CD4-positive, alpha-beta T cell treated with Interleukin-4 for 1 hour (primary cell): ENCODE data around the gene KHK.
A peak's percentile ranks its signal among the peaks of the same experiment; 100 is the strongest.
"Not testable (repeated sequence)": the region's sequence is repeated elsewhere in the genome, so short reads cannot be mapped to it uniquely, and the experiment has no call there.

ENCODE experiments used
- DNase-seq, 2 donors: peaks; one replicate each; pipeline ENCODE4 v3.0.0-alpha.2; 2020 to 2022

The KHK gene

DNA sequence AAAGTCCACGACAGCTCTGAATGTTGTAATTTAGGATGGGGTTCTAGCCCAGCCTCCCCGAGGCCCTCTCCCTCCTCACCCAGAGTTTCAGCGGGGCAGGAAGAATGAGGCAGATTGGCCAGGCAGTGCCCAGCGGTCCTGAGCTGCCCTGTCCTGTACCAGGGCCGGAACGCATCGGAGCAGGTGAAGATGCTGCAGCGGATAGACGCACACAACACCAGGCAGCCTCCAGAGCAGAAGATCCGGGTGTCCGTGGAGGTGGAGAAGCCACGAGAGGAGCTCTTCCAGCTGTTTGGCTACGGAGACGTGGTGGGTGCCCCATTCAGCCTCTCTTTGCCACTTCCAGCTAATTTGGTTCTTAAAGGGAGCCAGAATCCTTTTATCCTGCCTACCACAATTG lies 10.8 kb downstream of the KHK start:
- no peak for DNase-seq

DNA sequence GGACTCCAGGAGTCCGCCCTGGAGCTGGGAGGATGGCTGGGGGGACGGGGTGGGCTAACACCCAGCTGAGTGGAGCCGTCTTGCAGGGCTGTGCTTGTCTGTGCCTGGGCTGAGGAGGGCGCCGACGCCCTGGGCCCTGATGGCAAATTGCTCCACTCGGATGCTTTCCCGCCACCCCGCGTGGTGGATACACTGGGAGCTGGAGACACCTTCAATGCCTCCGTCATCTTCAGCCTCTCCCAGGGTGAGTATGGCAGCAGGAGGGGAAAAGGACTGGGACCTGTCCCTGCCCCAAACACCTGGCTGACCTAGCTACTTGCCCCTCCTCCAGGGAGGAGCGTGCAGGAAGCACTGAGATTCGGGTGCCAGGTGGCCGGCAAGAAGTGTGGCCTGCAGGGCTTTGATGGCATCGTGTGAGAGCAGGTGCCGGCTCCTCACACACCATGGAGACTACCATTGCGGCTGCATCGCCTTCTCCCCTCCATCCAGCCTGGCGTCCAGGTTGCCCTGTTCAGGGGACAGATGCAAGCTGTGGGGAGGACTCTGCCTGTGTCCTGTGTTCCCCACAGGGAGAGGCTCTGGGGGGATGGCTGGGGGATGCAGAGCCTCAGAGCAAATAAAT lies 12.9 kb downstream of the KHK start:
- DNase-seq: no peak

DNA sequence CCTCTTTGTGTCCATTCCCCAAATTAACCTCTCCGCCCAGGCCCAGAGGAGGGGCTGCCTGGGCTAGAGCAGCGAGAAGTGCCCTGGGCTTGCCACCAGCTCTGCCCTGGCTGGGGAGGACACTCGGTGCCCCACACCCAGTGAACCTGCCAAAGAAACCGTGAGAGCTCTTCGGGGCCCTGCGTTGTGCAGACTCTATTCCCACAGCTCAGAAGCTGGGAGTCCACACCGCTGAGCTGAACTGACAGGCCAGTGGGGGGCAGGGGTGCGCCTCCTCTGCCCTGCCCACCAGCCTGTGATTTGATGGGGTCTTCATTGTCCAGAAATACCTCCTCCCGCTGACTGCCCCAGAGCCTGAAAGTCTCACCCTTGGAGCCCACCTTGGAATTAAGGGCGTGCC lies 13.5 kb downstream of the KHK start:
- no peak for DNase-seq

- no peak for DNase-seq
Observed at GRCh38 chr2:27102329-27102728, 15.8 kb downstream of the KHK start.

DNA sequence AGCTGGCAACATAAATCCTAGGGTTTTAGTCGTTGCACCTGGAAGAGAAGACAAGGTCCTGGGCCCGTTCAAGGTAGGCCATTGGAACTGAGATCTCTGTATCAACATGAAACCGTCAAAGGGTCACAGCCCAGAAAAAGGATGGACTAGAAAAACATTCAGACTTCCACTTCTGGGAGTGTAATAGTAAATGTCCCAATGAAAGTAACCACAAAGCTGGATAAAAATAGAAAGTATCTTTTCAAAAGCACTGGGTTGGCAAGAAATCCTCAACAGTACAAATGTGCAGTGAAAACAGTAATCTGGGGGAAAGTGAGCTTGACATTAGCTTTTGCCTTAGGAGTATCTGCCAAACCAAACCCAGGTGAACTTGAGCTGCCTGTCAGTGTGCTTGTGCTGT lies 19.4 kb downstream of the KHK start:
- no peak for DNase-seq

- DNase-seq: no peak
Observed at GRCh38 chr2:27108221-27108620, 21.6 kb downstream of the KHK start.

- no peak for DNase-seq
Observed at GRCh38 chr2:27109083-27109482, 22.5 kb downstream of the KHK start.

DNA sequence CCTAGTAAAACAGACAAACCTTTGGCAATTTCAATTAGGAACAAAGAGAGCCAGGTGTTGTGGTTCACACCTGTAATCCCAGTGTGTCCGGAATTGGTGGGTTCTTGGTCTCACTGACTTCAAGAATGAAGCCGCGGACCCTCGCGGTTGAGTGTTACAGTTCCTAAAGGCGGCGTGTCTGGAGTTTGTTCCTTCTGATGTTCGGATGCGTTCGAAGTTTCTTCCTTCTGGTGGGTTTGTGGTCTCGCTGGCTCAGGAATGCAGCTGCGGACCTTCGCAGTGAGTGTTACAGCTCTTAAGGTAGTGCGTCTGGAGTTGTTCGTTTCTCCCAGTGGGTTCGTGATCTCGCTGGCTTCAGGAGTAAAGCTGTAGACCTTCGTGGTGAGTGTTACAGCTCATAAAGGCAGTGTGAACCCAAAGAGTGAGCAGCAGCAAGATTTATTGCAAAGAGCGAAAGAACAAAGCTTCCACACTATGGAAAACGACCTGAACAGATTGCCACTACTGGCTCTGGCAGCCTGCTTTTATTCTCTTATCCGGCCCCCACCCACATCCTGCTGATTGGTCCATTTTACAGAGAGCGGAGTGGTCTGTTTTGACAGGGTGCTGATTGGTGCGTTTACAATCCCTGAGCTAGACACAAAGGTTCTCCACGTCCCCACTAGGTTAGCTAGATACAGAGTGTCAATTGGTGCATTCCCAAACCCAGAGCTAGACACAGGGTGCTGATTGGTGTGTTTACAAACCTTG lies 24.2 kb downstream of the KHK start:
- DNase-seq: not testable (repeated sequence)

GRCh38 chr2:27111392-27112078 lies 25.0 kb downstream of the KHK start:
- not testable (repeated sequence) for DNase-seq

DNA sequence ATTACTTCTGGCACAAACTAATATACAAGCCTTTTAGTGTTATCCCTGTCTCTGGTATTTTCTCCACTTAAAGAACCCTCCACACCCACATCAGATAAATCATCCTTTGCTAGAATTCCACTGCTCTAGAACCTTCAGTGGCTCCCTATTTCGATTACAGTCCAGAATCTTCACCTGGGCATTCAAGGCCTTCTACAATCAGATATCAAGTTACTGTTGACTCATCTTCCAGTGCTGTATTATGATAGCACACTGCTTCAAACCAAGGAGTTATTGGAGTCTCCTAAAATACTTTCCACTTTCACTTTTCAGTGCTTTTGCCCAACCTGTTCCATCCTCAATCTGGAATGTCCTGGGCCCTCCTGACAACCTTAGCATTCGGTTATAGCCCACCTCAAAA lies 28.9 kb downstream of the KHK start:
- no peak for DNase-seq

GRCh38 chr2:27117995-27118524 lies 31.5 kb downstream of the KHK start:
- DNase-seq: no peak

GRCh38 chr2:27118525-27119329 lies 32.2 kb downstream of the KHK start, which contains the start of gene CGREF1:
Gene CGREF1 (minus strand): TSS chr2:27119128. CDS start chr2:27104366, 14,762 bp downstream.
- DNase-seq: no peak

- not testable (repeated sequence) for DNase-seq
Observed at GRCh38 chr2:27119330-27119670, 32.7 kb downstream of the KHK start.

DNA sequence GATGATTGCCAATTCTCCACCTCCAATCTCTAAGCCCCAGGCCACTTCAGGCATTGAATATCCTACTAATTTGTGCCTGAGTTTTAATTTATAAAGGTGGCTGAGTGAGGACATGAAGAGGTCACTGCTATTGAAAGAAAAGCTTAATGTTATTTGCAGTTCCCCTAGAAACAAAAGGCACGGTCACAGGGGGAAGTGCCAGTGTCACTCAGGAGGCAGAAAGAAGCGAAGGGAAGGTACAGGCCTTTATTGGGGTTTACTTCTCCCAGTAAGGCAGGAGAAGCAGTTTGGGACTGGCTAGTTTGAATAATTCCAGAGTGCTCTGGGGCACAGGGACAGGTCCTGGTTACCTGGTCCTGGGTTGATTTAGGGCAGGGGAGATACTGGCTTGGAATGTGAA lies 35.3 kb downstream of the KHK start:
- no peak for DNase-seq

DNA sequence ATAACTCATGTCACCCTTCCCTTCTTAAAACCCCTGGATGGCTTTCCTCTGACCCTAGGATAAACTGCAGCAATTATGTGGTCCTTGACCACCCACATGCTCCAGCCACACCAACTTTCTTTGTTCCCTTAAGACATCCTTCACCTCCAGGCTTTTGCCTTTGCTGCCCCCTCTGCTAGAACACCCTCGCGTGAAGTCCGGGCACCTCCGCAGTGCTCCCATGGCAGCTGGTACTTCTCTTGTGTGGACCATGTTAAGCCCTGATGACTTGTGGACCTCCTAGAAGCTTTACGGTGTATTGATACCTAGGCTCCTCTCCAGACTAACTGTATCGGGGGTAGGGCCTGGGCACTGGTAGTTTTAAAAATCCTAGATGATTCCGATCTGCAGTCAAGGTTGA lies 36.2 kb downstream of the KHK start:
- no peak for DNase-seq

DNA sequence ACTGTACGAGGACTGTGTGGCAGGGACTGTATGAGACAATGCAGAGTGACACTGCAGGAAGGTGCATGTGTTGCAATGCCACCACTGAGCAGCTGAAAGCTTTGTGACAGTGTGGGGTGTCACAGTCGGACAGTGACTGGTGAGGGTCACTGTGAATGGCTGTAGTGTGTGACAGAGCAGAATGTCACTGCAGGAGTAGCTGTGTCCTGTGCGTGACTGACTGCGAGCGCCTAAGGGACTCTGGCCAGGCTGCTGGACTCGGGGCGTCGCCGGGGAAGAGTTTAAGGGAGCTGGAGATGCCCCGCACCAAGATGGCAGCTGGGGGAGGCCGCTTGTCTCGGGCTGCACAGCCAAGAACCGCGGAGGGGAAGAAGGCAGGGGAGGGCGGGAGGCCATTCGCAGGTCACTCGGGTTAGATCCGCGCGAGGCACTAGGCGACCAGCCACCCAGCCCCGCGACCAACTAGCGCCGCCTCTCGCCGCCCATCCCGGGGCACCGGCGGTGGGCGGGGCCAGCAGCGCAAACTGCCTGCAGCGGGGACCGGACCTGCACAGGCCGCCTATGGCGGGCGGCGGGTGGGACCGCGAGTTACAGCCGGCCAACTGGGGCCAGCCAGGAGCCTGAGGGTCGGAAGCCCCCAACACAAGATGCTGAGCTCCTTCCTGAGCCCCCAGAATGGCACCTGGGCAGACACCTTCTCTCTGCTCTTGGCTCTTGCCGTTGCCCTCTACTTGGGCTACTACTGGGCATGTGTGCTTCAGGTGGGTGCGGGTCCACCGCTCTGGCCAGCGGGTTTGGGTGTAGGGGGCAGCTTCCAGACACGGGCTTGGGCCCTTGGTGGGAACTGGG lies 37.0 kb downstream of the KHK start, which contains the start of gene ABHD1:
Gene ABHD1, plus strand, starts transcription at position 514 of the 849 bp plus-strand sequence. Its CDS starts 134 bp downstream, at position 648.
- DNase-seq: peak; percentile 75 to 80

GRCh38 chr2:27125104-27125503 lies 38.5 kb downstream of the KHK start:
- DNase-seq: no peak

DNA sequence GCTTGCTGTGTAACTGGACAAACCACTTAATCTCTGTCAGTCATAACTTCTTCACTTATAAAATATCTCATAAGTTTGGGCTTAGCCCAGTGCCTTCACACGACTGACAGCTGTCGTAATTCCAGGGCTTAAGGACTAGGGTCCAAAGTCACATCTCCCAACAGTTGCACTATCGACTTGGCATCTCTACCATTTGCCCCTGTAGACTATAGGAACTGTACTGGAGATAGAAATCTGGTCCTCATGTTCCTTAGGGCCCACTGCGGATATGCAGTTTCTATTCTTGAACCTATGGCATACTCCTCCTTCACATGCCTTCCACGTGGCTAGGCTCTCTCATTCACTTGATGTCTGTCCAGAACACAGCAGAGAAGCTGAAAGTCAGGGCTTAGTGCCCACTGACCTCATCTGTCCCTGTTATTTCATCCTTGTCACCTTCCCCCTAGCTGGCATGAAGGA lies 39.7 kb downstream of the KHK start:
- DNase-seq: no peak

GRCh38 chr2:27127883-27128667 lies 41.5 kb downstream of the KHK start:
- DNase-seq: no peak

GRCh38 chr2:27128668-27129571 lies 42.3 kb downstream of the KHK start:
- no peak for DNase-seq
